ENCODE measurements around the gene SLAMF7. TPM values are rescaled to one million over a fixed set of nuclear protein-coding genes. Genes with fewer than 3 reads are reported as not detected.

SLAMF7 gene
- total RNA-seq, 2 donors from 2014 or later: 4.5 to 15.0 TPM

GRCh38 chr1:160767395-160768294, 28.6 kb downstream of the SLAMF7 start:
- ATAC-seq (replicated peaks): peak; percentile 83
- H3K27ac Mint-ChIP-seq: peak overlapping the region; percentile 88
- peak overlapping the region; percentile 92 for H3K4me3 Mint-ChIP-seq
- no peaks in the 10 kb centered on the region for H3K27me3 Mint-ChIP-seq
- H3K36me3 Mint-ChIP-seq (ENCODE audit: low read depth): peaks cover 6% of the 10 kb centered on the region
- peaks cover 19% of the 10 kb centered on the region for H3K4me1 Mint-ChIP-seq
- H3K9me3 Mint-ChIP-seq: peaks cover 3% of the 10 kb centered on the region

GRCh38 chr1:160768295-160768657, 29.2 kb downstream of the SLAMF7 start:
- Mint-ChIP-seq H3K4me3 (peak overlapping the region; percentile 92), H3K9me3 (peaks cover 3% of the 10 kb centered on the region), H3K27me3 (no peaks in the 10 kb centered on the region), H3K4me1 (peaks cover 23% of the 10 kb centered on the region), H3K27ac (peak overlapping the region; percentile 88), H3K36me3 (ENCODE audit: low read depth) (peaks cover 6% of the 10 kb centered on the region)
- ATAC-seq (replicated peaks): peak; percentile 77

DNA sequence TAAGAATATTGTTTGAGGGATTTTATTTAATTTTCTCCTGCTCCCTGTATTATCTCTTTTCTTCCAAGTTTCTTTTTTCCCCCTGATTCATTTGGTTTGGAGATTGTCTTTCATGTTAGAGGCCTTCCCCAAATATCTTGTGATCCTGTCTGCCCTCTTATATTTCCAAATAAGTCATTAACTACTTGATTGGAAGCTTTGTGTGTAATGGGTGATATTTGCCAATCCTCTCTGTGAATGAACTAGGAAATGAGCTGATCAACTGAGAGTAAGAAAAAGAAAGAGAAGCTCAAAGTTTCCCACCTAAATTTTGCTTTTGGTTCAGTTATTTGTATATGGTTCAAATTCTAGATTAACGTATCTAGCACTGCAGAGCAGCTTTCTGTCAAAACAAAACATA, 33.3 kb downstream of the SLAMF7 start:
- Mint-ChIP-seq H3K4me1 (peaks cover 23% of the 10 kb centered on the region), H3K27ac (peak overlapping the region; percentile 7), H3K4me3 (no peak overlapping the region), H3K27me3 (no peaks in the 10 kb centered on the region), H3K36me3 (ENCODE audit: low read depth) (no peaks in the 10 kb centered on the region), H3K9me3 (no peaks in the 10 kb centered on the region)
- ATAC-seq (replicated peaks): no peak

GRCh38 chr1:160773093-160773492, 34.0 kb downstream of the SLAMF7 start:
- Mint-ChIP-seq H3K27me3 (no peaks in the 10 kb centered on the region), H3K36me3 (ENCODE audit: low read depth) (no peaks in the 10 kb centered on the region), H3K27ac (peak overlapping the region; percentile 7), H3K4me3 (no peak overlapping the region), H3K4me1 (peaks cover 17% of the 10 kb centered on the region), H3K9me3 (no peaks in the 10 kb centered on the region)
- ATAC-seq (replicated peaks): peak; percentile 26

- Mint-ChIP-seq H3K27ac (peak overlapping the region; percentile 79), H3K9me3 (no peaks in the 10 kb centered on the region), H3K4me3 (peak overlapping the region; percentile 15), H3K27me3 (no peaks in the 10 kb centered on the region), H3K4me1 (peaks cover 14% of the 10 kb centered on the region), H3K36me3 (ENCODE audit: low read depth) (no peaks in the 10 kb centered on the region)
- ATAC-seq (replicated peaks): peak; percentile 82
These were observed 36.1 kb downstream of the SLAMF7 start for GRCh38 chr1:160774886-160775719.

GRCh38 chr1:160776178-160776577, 37.1 kb downstream of the SLAMF7 start:
- Mint-ChIP-seq H3K27me3 (no peaks in the 10 kb centered on the region), H3K27ac (no peak overlapping the region), H3K36me3 (ENCODE audit: low read depth) (no peaks in the 10 kb centered on the region), H3K4me3 (no peak overlapping the region), H3K4me1 (peaks cover 14% of the 10 kb centered on the region), H3K9me3 (no peaks in the 10 kb centered on the region)
- no peak for ATAC-seq (replicated peaks)

DNA sequence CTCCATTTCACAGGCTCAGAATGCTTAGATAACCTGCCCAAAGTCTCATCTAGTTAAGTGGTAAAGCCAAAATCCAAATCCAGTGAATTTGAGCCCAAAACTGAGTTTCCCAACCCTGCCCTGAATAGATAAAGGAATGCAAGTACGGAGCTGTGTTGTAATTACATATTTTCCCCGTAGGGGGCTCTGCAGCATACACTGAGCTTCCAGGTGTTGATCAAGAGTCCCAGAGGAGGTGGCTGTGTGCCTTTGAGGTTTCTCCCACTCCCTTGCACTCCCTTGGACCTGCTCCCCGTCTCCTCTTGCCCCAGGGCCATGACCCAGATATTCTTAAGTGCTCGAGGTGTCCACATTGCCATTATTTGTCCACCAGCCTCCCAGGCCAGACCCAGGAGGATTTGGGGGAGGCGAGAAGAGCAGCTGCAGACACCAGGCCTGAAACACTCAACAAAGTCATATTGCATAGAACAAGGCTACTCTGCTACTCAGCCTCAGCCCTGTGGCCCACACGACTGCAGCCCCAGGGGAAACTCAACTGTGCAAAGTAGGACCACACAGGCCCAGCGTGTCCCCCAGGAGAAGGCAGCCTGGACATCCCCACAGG, 38.5 kb downstream of the SLAMF7 start:
- Mint-ChIP-seq H3K9me3 (no peaks in the 10 kb centered on the region), H3K4me1 (peaks cover 19% of the 10 kb centered on the region), H3K4me3 (no peak overlapping the region), H3K27ac (no peak overlapping the region), H3K27me3 (no peaks in the 10 kb centered on the region), H3K36me3 (ENCODE audit: low read depth) (no peaks in the 10 kb centered on the region)
- peak; percentile 24 for ATAC-seq (replicated peaks)

GRCh38 chr1:160778976-160779375, 39.9 kb downstream of the SLAMF7 start:
- no peaks in the 10 kb centered on the region for H3K9me3 Mint-ChIP-seq
- no peaks in the 10 kb centered on the region for H3K27me3 Mint-ChIP-seq
- no peak overlapping the region for H3K4me3 Mint-ChIP-seq
- no peak overlapping the region for H3K27ac Mint-ChIP-seq
- ATAC-seq (replicated peaks): no peak
- no peaks in the 10 kb centered on the region for H3K36me3 Mint-ChIP-seq (ENCODE audit: low read depth)
- peaks cover 15% of the 10 kb centered on the region for H3K4me1 Mint-ChIP-seq

DNA sequence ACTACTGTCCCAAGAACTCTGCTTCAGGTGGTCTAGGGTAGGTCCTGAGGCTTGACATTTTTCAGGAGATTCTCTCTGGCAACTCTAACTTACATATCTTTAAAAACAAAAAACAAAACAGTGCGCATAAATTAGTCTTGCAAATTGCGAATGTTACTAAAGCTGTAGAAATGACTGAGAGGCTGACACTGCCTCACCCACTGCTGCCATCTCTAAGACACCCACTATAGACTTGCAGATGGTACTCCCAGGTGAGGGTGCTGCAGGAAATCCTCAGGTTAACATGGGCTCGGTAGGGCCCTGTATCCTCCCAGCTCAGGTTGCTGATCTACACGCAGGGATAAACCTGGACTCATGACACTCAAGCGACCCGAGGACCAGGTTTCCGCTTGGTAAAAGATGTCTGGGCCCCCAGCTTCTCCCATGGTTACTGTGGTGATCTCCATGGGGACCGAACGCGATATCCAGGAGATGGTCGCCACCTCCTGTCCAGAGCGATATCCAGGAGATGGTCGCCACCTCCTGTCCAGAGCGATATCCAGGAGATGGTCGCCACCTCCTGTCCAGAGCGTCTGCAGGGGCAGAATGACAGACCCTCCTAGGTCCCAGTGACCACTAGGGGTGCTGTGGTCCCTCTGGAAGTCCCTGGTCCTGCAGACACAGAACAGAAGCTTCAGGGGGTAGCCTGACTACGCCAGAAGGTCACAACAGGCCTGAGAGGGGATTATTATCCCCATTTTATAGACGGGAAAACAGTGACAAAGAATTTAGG, 40.8 kb downstream of the SLAMF7 start:
- Mint-ChIP-seq H3K4me3 (no peak overlapping the region), H3K4me1 (peaks cover 12% of the 10 kb centered on the region), H3K36me3 (ENCODE audit: low read depth) (no peaks in the 10 kb centered on the region), H3K27me3 (no peaks in the 10 kb centered on the region), H3K27ac (no peak overlapping the region), H3K9me3 (no peaks in the 10 kb centered on the region)
- no peak for ATAC-seq (replicated peaks)

GRCh38 chr1:160780398-160780755, 41.3 kb downstream of the SLAMF7 start:
- no peak overlapping the region for H3K27ac Mint-ChIP-seq
- peaks cover 6% of the 10 kb centered on the region for H3K4me1 Mint-ChIP-seq
- no peaks in the 10 kb centered on the region for H3K36me3 Mint-ChIP-seq (ENCODE audit: low read depth)
- no peaks in the 10 kb centered on the region for H3K9me3 Mint-ChIP-seq
- no peak for ATAC-seq (replicated peaks)
- H3K27me3 Mint-ChIP-seq: no peaks in the 10 kb centered on the region
- no peak overlapping the region for H3K4me3 Mint-ChIP-seq

DNA sequence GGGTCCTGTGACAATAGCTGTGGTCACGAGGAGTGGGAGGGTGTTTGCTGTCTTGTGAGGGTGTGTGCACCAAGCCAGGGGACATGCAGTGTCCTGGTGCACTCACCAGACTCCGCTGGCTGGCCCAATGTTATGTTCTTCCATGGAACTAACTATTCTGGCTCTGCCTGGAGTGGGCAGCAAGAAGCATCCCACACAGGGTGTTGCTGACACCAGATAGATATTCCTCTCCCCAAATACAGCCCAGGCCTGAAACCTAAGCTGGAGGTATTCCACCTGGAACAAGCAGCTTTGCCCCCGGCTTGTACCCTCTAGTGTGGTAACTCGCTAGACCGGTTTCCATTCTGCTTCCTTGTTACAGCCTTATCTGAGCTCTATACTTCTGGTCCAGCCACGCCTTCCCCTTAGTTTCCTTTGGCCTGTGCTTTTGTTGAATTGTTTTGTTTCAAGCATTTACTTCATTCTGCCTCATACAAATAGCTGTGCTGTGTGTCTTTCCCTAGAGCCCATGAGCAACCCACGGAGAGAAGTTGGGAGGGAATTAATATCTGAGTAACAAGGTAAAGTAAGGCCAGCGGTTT, 42.2 kb downstream of the SLAMF7 start:
- no peak for ATAC-seq (replicated peaks)
- Mint-ChIP-seq H3K27me3 (no peaks in the 10 kb centered on the region), H3K36me3 (ENCODE audit: low read depth) (no peaks in the 10 kb centered on the region), H3K4me3 (peak overlapping the region; percentile 58), H3K27ac (no peak overlapping the region), H3K9me3 (no peaks in the 10 kb centered on the region), H3K4me1 (peaks cover 5% of the 10 kb centered on the region)

DNA sequence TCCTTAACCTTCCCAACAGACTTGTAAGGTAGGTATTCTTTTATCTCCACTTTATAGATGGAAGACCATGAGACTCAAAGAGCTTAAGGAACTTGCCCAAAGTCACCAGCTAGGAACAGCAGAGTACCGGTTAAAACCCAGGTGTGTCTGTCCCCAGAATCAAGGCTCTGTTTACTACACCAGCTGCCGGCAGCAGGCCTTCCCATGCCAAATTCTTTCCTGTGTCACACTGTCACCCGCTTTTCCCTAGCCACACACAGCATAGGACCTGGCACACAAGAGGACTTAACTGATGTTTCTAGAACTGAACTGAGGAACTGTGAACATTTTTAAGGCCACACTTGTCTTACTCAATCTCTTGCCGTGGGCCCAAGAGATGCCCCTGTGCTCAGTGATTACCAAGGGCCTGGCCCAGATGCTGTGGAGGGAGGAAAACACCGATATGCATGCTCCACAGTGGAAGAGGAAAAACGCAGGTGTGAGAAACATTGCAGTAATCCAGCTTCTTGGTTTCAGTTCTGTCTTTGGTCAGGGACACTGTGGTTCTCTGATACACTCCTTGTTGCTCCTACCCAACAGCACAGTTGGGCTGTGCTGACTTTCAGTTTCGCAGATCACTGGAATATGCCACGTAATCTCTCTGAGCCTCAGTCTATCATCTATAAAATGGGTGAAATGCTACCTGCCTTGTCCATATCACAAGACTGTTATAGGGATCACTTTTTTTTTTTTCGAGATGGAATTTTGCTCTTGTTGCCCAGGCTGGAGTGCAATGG, 43.1 kb downstream of the SLAMF7 start:
- Mint-ChIP-seq H3K27ac (peak overlapping the region; percentile 74), H3K4me3 (peak overlapping the region; percentile 58), H3K27me3 (no peaks in the 10 kb centered on the region), H3K36me3 (ENCODE audit: low read depth) (no peaks in the 10 kb centered on the region), H3K9me3 (no peaks in the 10 kb centered on the region), H3K4me1 (peaks cover 5% of the 10 kb centered on the region)
- ATAC-seq (replicated peaks): peak; percentile 98

Data from activated T-helper 17 cell treated with anti-CD3 and anti-CD28 coated beads, Interleukin-2, amount 50 U/mL, for 72 hours (primary cell).